Pancreas (tissue), 10 donors: ENCODE measurements around the gene TESMIN. TPM values are rescaled to one million over a fixed set of nuclear protein-coding genes. Genes with fewer than 3 reads are reported as not detected.

Source experiments
- ATAC-seq, 4 donors: fragments of 200-7000 bp; cut with Tn5 transposase; one replicate each; pipeline versions ENCODE4 v1.8.0 to v1.9.1; 2020; ENCODE audit warnings: mild to moderate bottlenecking in 4 of 4, moderate library complexity in 4 of 4
- DNase-seq, 6 donors: peaks; one replicate each; pipeline ENCODE4 v3.0.0-alpha.2; 2020
- FAIRE-seq: peaks from 2 replicates; lab custom pipeline; 2012; peaks lifted over from hg19 to GRCh38; lab: Jason Lieb, UNC
- H3K27ac ChIP-seq, 4 donors: fragments of 200-600 bp; sonication (generic); 1 replicate in 3 of 4; 2 replicates in 1 of 4; pipeline versions ENCODE4 v1.5.0 to v1.8.0; 2020
- H3K27me3 ChIP-seq, 4 donors: fragments of 200-600 bp; one replicate each; pipeline ENCODE4 v1.8.0; 2021
- H3K36me3 ChIP-seq, 3 donors: fragments of 200-600 bp; sonication (generic) in 1 of 3; one replicate each; pipeline versions ENCODE4 v1.5.0 to v1.8.0; 2020 to 2021
- H3K4me1 ChIP-seq, 3 donors: fragments of 200-600 bp; one replicate each; pipeline ENCODE4 v1.8.0; 2021
- H3K4me3 ChIP-seq, 4 donors: fragments of 200-600 bp; sonication (generic) in 2 of 4; one replicate each; pipeline versions ENCODE4 v1.5.0 to v1.8.0; 2020 to 2021
- H3K9me3 ChIP-seq, 4 donors: fragments of 200-600 bp; one replicate each; pipeline ENCODE4 v1.8.0; 2021
- WGBS, 2 donors: extraction: QIAGEN DNeasy Blood & Tissue Kit; methylation state at CpG; one replicate each; pipeline ENCODE4 v1.1.7; 2013; 5-methylcytosine and 5-hydroxymethylcytosine counted together
- intact Hi-C, 3 donors: fragments of 100-400 bp; cut with DNase I; formaldehyde crosslinking; loops; one replicate each; pipeline versions ENCODE4 v1.11.1 to v1.14.2; 2022
- polyA plus RNA-seq, 2 donors: library from polyadenylated mRNA; stranded (reverse); fragments of 200-250 nt; gene quantifications; one replicate each; pipeline ENCODE4 v1.2.3, GENCODE V29; 2013
- total RNA-seq, 6 donors: library from RNA; stranded (reverse); fragmentation: NEBNext Ultra II Directional in 4 of 6; extraction: Animal tissue kit (Norgen Biotek cat#: 25700) in 4 of 6; gene quantifications; one replicate each; pipeline versions ENCODE4 v1.2.1 to v1.2.4, GENCODE V29; 2021 to 2023
- TF ChIP-seq, protein P1 (sequence below), 4 donors: fragments of 200-600 bp; sonication (generic) in 3 of 4; IDR thresholded peaks; one replicate each; pipeline versions ENCODE4 v1.5.0 to v1.8.0; 2021; ENCODE audit warnings: antibody characterized with exemption in 4 of 4
- donor health status: healthy with polysubstance abuse.
- donor health status: DM: no; HTN: no; CAD: no; lungs with moderate emphysema.
- donor health status: DM: no; HTN: no; CAD: no.
- donor health status: control.
- donor health status: control.
- donor health status: Bipolar disorder and iron deficiency.
- donor health status: DM: yes; HTN: yes; CAD: no.
- donor health status: DM: no; HTN: no; CAD: no.
- donor health status: DM: no; HTN: no; CAD: no.
- donor health status: DM: yes; HTN: yes; CAD: no.

Gene TESMIN
- total and polyA plus RNA-seq, 8 donors, result 1.4 to 3.6 (median 1.9) TPM

DNA sequence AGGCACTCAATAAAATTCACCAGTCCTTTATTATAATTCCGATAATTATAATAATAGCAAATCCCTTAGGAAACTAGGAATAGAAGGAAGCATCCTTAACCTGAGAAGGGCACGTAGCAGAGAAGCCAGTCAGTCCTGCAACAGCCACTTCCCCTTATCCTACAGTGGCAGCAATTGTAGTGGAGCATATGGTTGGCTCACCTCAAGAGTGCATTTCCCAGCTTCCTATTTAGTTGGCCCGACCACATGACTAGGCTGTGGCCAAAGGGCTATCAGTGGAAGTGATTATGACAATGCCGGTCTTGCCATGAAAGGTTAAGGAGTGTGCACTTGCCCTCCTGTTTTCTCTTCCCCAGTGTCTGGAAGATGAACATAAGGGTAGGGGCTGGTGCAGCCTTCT is 27.0 kb downstream of the TESMIN start:
- DNase-seq (no peak), FAIRE-seq (no peak), ATAC-seq (no peak)
- no peak overlapping the region for H3K4me3 ChIP-seq
- 77 to 88% methylated on average over 4 of the region's 4 CpGs for WGBS, 2 donors
- no peaks in the 10 kb centered on the region for H3K27me3 ChIP-seq
- TF ChIP-seq, protein P1, sequence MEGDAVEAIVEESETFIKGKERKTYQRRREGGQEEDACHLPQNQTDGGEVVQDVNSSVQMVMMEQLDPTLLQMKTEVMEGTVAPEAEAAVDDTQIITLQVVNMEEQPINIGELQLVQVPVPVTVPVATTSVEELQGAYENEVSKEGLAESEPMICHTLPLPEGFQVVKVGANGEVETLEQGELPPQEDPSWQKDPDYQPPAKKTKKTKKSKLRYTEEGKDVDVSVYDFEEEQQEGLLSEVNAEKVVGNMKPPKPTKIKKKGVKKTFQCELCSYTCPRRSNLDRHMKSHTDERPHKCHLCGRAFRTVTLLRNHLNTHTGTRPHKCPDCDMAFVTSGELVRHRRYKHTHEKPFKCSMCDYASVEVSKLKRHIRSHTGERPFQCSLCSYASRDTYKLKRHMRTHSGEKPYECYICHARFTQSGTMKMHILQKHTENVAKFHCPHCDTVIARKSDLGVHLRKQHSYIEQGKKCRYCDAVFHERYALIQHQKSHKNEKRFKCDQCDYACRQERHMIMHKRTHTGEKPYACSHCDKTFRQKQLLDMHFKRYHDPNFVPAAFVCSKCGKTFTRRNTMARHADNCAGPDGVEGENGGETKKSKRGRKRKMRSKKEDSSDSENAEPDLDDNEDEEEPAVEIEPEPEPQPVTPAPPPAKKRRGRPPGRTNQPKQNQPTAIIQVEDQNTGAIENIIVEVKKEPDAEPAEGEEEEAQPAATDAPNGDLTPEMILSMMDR (IDR thresholded peaks at IDR 0.05), result no peak
- H3K27ac ChIP-seq, result no peak overlapping the region
- no peaks in the 10 kb centered on the region for H3K4me1 ChIP-seq
- H3K9me3 ChIP-seq, result no peaks in the 10 kb centered on the region
- intact Hi-C loops, result no loop called here
- H3K36me3 ChIP-seq, result no peaks in the 10 kb centered on the region

DNA sequence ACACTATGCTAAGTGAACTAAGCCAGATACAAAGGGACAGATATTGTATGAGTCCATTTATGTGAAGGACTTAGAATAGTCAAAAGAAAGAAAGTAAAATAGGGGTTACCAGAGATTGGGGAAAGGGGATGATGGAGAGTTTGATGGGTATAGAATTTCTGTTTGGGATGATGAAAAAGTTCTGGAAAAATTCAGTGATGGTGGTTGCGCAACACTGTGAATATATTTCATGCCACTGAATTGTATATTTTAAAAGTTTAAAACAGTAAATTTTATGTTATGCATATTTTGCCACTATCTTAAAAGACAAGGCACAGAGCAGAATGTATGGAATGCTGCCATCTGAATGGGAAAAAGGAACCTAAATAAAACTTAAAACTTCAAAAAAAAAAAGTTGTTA is 29.2 kb downstream of the TESMIN start:
- FAIRE-seq (no peak), DNase-seq (no peak), ATAC-seq (no peak)
- no peaks in the 10 kb centered on the region for H3K9me3 ChIP-seq
- 98 to 100% methylated on average over 1 of the region's 1 CpG for WGBS, 2 donors
- H3K4me1 ChIP-seq, result no peaks in the 10 kb centered on the region
- no peaks in the 10 kb centered on the region for H3K36me3 ChIP-seq
- H3K27me3 ChIP-seq, result no peaks in the 10 kb centered on the region
- H3K4me3 ChIP-seq, result no peak overlapping the region
- TF ChIP-seq, protein P1 (IDR thresholded peaks at IDR 0.05), result no peak
- intact Hi-C loops, result no loop called here
- H3K27ac ChIP-seq, result no peak overlapping the region

DNA sequence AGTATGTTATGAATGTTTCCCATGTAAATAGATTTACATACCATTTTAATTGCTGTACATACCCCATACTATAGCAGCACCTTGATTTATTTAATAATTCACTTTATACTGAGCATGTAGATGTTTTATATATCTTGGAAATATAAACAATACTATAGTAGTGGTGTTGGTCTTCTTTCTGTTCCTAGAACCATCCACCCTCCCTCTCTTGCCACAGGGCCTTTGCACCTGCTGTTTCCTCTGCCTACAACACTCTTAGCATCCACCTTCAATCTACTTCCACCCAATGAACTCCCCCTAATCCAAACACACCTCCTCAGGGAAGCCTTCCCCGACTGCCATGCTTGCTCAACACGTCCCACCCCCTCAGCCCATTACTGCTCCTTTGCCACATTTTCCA is 30.2 kb downstream of the TESMIN start:
- WGBS, 2 donors, result 86 to 100% methylated on average over 2 of the region's 2 CpGs
- TF ChIP-seq, protein P1 (IDR thresholded peaks at IDR 0.05), result no peak
- FAIRE-seq (no peak), ATAC-seq (no peak), DNase-seq (no peak)
- H3K27me3 ChIP-seq, result no peaks in the 10 kb centered on the region
- no peaks in the 10 kb centered on the region for H3K9me3 ChIP-seq
- intact Hi-C loops, result no loop called here
- H3K36me3 ChIP-seq, result no peaks in the 10 kb centered on the region
- no peaks in the 10 kb centered on the region for H3K4me1 ChIP-seq
- H3K4me3 ChIP-seq, result no peak overlapping the region
- no peak overlapping the region for H3K27ac ChIP-seq

DNA sequence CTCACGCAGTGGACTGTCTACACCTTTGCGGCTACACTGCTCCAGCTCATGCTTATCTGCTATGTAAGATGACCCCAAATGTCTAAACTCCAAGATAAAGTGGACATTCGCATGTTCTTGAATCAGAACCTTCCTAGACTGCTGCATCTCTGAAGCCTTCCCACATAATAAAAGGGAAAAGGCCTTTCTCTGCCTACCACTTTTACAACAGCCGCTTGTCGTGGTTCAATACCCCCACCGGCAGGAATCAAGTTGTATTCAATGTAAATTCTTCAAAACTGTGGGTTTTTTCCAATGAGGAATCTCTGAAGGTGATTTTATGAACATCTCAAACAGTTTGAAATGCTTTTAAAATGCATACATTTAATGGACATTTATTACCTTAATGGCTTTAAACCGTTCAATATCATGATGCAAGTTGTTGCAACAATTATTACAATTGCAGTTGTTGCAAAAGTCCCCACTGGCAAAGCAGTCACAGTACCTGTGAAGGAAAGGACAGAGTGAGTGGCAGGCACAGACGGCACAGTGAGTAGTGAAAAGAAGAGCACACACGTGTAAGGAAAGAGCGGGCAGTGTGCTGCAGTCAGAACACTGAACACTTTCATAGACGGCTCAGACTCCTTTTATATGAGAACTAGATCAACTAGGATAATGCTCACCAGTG is 35.7 kb downstream of the TESMIN start:
- ATAC-seq, result no peak
- intact Hi-C loops, result no loop called here
- Histone ChIP-seq H3K27ac (no peak overlapping the region), H3K9me3 (no peaks in the 10 kb centered on the region), H3K4me1 (no peaks in the 10 kb centered on the region), H3K4me3 (no peak overlapping the region), H3K36me3 (no peaks in the 10 kb centered on the region), H3K27me3 (no peaks in the 10 kb centered on the region)
- WGBS, 2 donors, result 88 to 90% methylated on average over 11 of the region's 11 CpGs
- DNase-seq, result no peak
- TF ChIP-seq, protein P1 (IDR thresholded peaks at IDR 0.05), result no peak
- no peak for FAIRE-seq

DNA sequence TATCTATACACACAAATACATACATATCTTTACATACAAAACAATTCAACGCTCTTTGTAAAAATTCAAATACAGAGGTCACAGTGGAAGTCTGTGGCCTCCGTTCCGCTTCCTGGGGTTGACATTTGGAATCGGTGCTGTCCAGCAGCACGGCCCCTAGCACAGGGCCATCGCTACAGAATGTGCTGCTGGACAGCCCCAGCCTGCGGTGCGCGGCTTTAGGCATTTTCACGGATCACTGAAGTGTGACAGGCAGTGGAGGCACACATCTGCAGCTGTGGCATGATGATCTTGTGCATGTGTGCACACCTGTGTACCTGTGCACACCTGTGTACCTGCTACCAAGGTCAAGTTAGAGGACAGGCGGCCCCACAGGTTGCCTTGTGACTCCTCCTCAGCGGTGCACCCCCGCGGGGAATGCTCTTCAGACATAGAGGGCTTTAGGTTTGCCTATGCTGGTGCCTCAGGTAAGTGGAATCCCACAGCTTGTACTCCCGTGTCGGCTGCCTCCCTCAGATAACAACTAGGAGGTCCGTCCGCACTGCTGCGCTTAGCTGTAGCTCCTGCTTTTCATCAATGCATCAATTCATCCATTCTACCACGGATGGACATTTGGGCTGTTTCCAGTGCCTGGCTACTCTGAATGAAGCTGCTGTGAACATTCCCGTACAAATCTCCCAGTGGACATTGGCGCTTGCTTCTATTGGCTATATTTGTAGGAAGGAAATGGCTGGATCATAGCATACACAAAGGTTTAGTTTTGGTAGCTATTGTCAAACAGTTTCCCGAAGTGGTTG is 37.1 kb downstream of the TESMIN start:
- H3K9me3 ChIP-seq, result no peaks in the 10 kb centered on the region
- WGBS, 2 donors, result 71 to 81% methylated on average over 23 of the region's 23 CpGs
- no peak for DNase-seq
- FAIRE-seq, result no peak
- intact Hi-C loops, result no loop called here
- no peak overlapping the region for H3K4me3 ChIP-seq
- no peak for ATAC-seq
- H3K27ac ChIP-seq, result no peak overlapping the region
- H3K27me3 ChIP-seq, result no peaks in the 10 kb centered on the region
- H3K4me1 ChIP-seq, result no peaks in the 10 kb centered on the region
- TF ChIP-seq, protein P1 (IDR thresholded peaks at IDR 0.05), result no peak
- no peaks in the 10 kb centered on the region for H3K36me3 ChIP-seq
